ENCODE data around the gene INPP4A.

DNA sequence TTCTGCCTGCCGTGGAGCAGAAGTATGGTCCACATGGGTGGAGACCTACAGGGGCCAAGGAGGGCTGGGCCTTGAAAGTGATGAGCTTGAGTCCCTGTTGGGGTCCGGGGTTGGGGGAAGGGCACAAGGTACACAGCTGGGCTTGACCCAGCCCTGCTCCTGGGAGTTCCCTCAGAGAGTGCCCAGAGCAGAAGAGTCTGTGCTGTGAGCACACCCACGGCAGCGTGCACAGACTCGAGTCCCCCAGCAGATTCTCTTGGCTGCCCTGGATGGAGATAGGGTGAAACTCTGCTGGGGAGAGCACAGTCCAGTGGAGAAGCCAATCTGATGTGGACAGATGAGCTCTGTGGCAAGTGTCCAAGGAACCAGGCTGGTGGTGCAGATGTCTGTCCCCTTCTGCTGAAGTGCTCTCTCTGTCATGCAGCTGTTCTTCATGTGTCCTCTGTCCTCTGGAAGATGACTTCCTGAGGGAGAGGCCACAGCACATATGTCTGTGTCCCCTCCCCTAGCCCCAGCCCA is 27.5 kb downstream of the INPP4A start:
- no peak for TF ChIP-seq POLR2A (IDR thresholded peaks at IDR 0.05)
- TF ChIP-seq, protein P1, sequence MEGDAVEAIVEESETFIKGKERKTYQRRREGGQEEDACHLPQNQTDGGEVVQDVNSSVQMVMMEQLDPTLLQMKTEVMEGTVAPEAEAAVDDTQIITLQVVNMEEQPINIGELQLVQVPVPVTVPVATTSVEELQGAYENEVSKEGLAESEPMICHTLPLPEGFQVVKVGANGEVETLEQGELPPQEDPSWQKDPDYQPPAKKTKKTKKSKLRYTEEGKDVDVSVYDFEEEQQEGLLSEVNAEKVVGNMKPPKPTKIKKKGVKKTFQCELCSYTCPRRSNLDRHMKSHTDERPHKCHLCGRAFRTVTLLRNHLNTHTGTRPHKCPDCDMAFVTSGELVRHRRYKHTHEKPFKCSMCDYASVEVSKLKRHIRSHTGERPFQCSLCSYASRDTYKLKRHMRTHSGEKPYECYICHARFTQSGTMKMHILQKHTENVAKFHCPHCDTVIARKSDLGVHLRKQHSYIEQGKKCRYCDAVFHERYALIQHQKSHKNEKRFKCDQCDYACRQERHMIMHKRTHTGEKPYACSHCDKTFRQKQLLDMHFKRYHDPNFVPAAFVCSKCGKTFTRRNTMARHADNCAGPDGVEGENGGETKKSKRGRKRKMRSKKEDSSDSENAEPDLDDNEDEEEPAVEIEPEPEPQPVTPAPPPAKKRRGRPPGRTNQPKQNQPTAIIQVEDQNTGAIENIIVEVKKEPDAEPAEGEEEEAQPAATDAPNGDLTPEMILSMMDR (IDR thresholded peaks at IDR 0.05), result no peak
